CD4-positive, alpha-beta memory T cell (primary cell): ENCODE results near the gene AMOTL2. TPM values are rescaled to one million over a fixed set of nuclear protein-coding genes. Genes with fewer than 3 reads are reported as not detected.
A peak's percentile ranks its signal among the peaks of the same experiment; 100 is the strongest.

Experiments
- CTCF ChIA-PET: fragments of 350-600 bp; sonication (Branson Sonifier 250); formaldehyde crosslinking; loops from one replicate; lab custom pipeline; 2021; ENCODE audit warnings: inconsistent platforms; ENCODE audit not compliant: partially characterized antibody; lab: Charles Lee
- POLR2A ChIA-PET: fragments of 350-600 bp; sonication (Branson Sonifier 250); formaldehyde crosslinking; loops from one replicate; lab custom pipeline; 2021; ENCODE audit not compliant: partially characterized antibody; lab: Charles Lee
- DNase-seq, 5 donors: peaks; one replicate each; pipeline versions ENCODE4 v3.0.0 to v3.0.0-alpha.2; 2020 to 2022; ENCODE audit warnings: mixed read lengths in 1 of 5
- H3K27ac ChIP-seq: one replicate; pipeline ENCODE4 v1.7.0; 2013; ENCODE audit warnings: low read depth, low read length
- H3K27me3 ChIP-seq: 2 replicates; pipeline ENCODE4 v1.7.0; 2013; ENCODE audit warnings: mild to moderate bottlenecking, low read length, moderate library complexity; ENCODE audit not compliant: insufficient read depth
- H3K36me3 ChIP-seq: 2 replicates; pipeline ENCODE4 v1.7.0; 2013; ENCODE audit warnings: mild to moderate bottlenecking, low read length, moderate library complexity; ENCODE audit not compliant: insufficient read depth
- H3K4me1 ChIP-seq: 2 replicates; pipeline ENCODE4 v1.7.0; 2013; ENCODE audit warnings: mild to moderate bottlenecking, low read length, moderate library complexity; ENCODE audit not compliant: insufficient read depth
- H3K4me3 ChIP-seq, 2 donors: one replicate each; pipeline ENCODE4 v1.7.0; 2013; ENCODE audit warnings: low read length in 2 of 2, mild to moderate bottlenecking in 1 of 2
- H3K9me3 ChIP-seq, 2 donors: one replicate each; pipeline ENCODE4 v1.7.0; 2013; ENCODE audit warnings: low read length in 2 of 2, control low read depth in 1 of 2; ENCODE audit not compliant: control insufficient read depth in 1 of 2
- H3K27ac Mint-ChIP-seq, 7 donors: one replicate each; pipeline ENCODE4 v1.8.0; 2020 to 2021; ENCODE audit warnings: mixed read lengths in 7 of 7, mild to moderate bottlenecking in 6 of 7, inconsistent platforms in 3 of 7, moderate library complexity in 3 of 7
- H3K27me3 Mint-ChIP-seq, 2 donors: one replicate each; pipeline ENCODE4 v1.8.0; 2020 to 2021; ENCODE audit warnings: mixed read lengths in 2 of 2
- H3K36me3 Mint-ChIP-seq, 2 donors: one replicate each; pipeline ENCODE4 v1.8.0; 2020 to 2021; ENCODE audit warnings: mixed read lengths in 2 of 2, inconsistent platforms in 1 of 2, mild to moderate bottlenecking in 1 of 2
- H3K4me1 Mint-ChIP-seq, 4 donors: one replicate each; pipeline ENCODE4 v1.8.0; 2020 to 2021; ENCODE audit warnings: mixed read lengths in 4 of 4, mild to moderate bottlenecking in 1 of 4
- H3K4me3 Mint-ChIP-seq, 8 donors: one replicate each; pipeline ENCODE4 v1.8.0; 2020 to 2021; ENCODE audit warnings: mixed read lengths in 8 of 8, mild to moderate bottlenecking in 7 of 8, moderate library complexity in 6 of 8, inconsistent platforms in 3 of 8
- H3K9me3 Mint-ChIP-seq, 8 donors: one replicate each; pipeline ENCODE4 v1.8.0; 2020 to 2021; ENCODE audit warnings: mixed read lengths in 8 of 8, mild to moderate bottlenecking in 5 of 8, inconsistent platforms in 3 of 8, moderate library complexity in 1 of 8
- intact Hi-C: fragments of 100-400 bp; cut with micrococcal nuclease; formaldehyde crosslinking; loops from one replicate; pipeline ENCODE4 v1.15.1; 2023
- polyA plus RNA-seq, 2 donors: library from polyadenylated mRNA; unstranded; fragments of 300-500 nt; fragmentation: Illumina TruSeq; gene quantifications; one replicate each; pipeline ENCODE4 v1.2.3, GENCODE V29; 2021
- total RNA-seq, 2 experiments: library from RNA; stranded (reverse); gene quantifications; one replicate each; pipeline ENCODE4 v1.2.3, GENCODE V29; 2021

The AMOTL2 gene
- total and polyA plus RNA-seq, 4 experiments from 2014 or later = 0.23 to 0.48 TPM; not detected in 2

- Histone ChIP-seq H3K9me3 (no peaks in the 10 kb centered on the region), H3K4me3 (no peak overlapping the region), H3K36me3 (no peaks in the 10 kb centered on the region), H3K4me1 (peaks cover under 1% of the 10 kb centered on the region), H3K27me3 (peaks cover 4% of the 10 kb centered on the region), H3K27ac (no peak overlapping the region)
- intact Hi-C loops = no loop called here
- Mint-ChIP-seq H3K36me3 (no peaks in the 10 kb centered on the region), H3K27me3 (peaks cover 13 to 18% of the 10 kb centered on the region in 2 donors), H3K27ac (no peak overlapping the region), H3K4me1 (peaks cover 1 to 5% (median 4%) of the 10 kb centered on the region in 4 donors), H3K9me3 (peaks cover 0 to 1% (median 0%) of the 10 kb centered on the region in 8 donors), H3K4me3 (no peak overlapping the region)
- no peak for DNase-seq
- CTCF ChIA-PET = interaction anchor here (1.2 kb wide), 1 partner anchor 93 kb away, joined by 5 read pairs; no protein-coding TSS in a partner anchor
- POLR2A ChIA-PET = no interaction called here
Observed at GRCh38 chr3:134380249-134380648, 6.0 kb upstream of the AMOTL2 start.

DNA sequence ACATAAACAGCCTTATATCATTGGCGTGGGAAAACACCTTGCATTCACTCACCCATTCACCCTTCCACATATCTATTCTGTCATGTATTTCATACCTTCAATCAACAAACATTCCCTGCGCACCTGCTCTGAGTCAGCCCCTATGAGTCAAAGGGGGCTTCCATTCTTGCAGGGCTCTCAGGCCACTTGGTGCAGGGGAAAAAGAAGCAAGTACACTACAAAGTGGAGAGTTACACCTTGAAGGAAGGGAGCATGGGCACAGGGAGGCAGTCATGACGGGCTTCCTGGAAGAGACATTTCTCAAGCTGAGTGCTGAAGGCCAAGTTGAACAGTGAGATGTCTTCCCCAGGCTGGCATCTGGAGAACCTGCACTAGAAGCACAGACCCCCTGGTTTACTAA is 4.6 kb upstream of the AMOTL2 start:
- peaks cover 8 to 11% (median 10%) of the 10 kb centered on the region in 4 donors for H3K4me1 Mint-ChIP-seq
- ChIA-PET CTCF (interaction anchor here (2.4 to 5.2 kb wide), 2 partner anchors 15 to 71 kb away, joined by 12 to 24 read pairs; no protein-coding TSS in a partner anchor), POLR2A (interaction anchor here (0.7 kb wide), 1 partner anchor 167 kb away, joined by 3 read pairs; no protein-coding TSS in a partner anchor)
- H3K27me3 Mint-ChIP-seq = peaks cover 19 to 25% of the 10 kb centered on the region in 2 donors
- no peak for DNase-seq
- Histone ChIP-seq H3K4me3 (no peak overlapping the region), H3K4me1 (peaks cover 8% of the 10 kb centered on the region), H3K27me3 (peaks cover 10% of the 10 kb centered on the region), H3K9me3 (no peaks in the 10 kb centered on the region), H3K27ac (no peak overlapping the region), H3K36me3 (no peaks in the 10 kb centered on the region)
- intact Hi-C loops = loop anchor here (1.0 to 5.0 kb wide), 3 partner anchors 71 to 182 kb away; no protein-coding TSS in a partner anchor
- no peaks in the 10 kb centered on the region for H3K36me3 Mint-ChIP-seq
- no peak overlapping the region for H3K4me3 Mint-ChIP-seq
- peaks cover 0 to 1% (median 0%) of the 10 kb centered on the region in 8 donors for H3K9me3 Mint-ChIP-seq
- H3K27ac Mint-ChIP-seq = no peak overlapping the region

- Histone ChIP-seq H3K36me3 (no peaks in the 10 kb centered on the region), H3K4me1 (peaks cover 8% of the 10 kb centered on the region), H3K9me3 (no peaks in the 10 kb centered on the region), H3K27ac (no peak overlapping the region), H3K27me3 (peaks cover 10% of the 10 kb centered on the region), H3K4me3 (no peak overlapping the region)
- ChIA-PET CTCF (interaction anchor here (0.6 to 5.2 kb wide), 7 partner anchors 14 to 166 kb away, joined by 3 to 24 read pairs (median 8); no protein-coding TSS in a partner anchor), POLR2A (interaction anchor here (0.7 kb wide), 1 partner anchor 166 kb away, joined by 3 read pairs; no protein-coding TSS in a partner anchor)
- no peak overlapping the region for H3K4me3 Mint-ChIP-seq
- no peak overlapping the region for H3K27ac Mint-ChIP-seq
- peaks cover 19 to 25% of the 10 kb centered on the region in 2 donors for H3K27me3 Mint-ChIP-seq
- DNase-seq = peak in 4 of 5 donors; percentile 22 to 32 (median 30)
- peaks cover 0 to 1% (median 0%) of the 10 kb centered on the region in 8 donors for H3K9me3 Mint-ChIP-seq
- H3K4me1 Mint-ChIP-seq = peaks cover 8 to 11% (median 10%) of the 10 kb centered on the region in 4 donors
- intact Hi-C loops = loop anchor here (1.0 to 5.0 kb wide), 3 partner anchors 70 to 181 kb away; no protein-coding TSS in a partner anchor
- H3K36me3 Mint-ChIP-seq = no peaks in the 10 kb centered on the region
Observed at GRCh38 chr3:134378384-134378783, 4.1 kb upstream of the AMOTL2 start.

GRCh38 chr3:134377896-134378295 is 3.6 kb upstream of the AMOTL2 start:
- H3K27ac Mint-ChIP-seq = no peak overlapping the region
- H3K4me1 Mint-ChIP-seq = peaks cover 8 to 11% (median 10%) of the 10 kb centered on the region in 4 donors
- H3K4me3 Mint-ChIP-seq = no peak overlapping the region
- Histone ChIP-seq H3K27me3 (peaks cover 10% of the 10 kb centered on the region), H3K9me3 (no peaks in the 10 kb centered on the region), H3K36me3 (no peaks in the 10 kb centered on the region), H3K4me1 (peaks cover 8% of the 10 kb centered on the region), H3K4me3 (no peak overlapping the region), H3K27ac (no peak overlapping the region)
- DNase-seq = no peak
- intact Hi-C loops = loop anchor here (1.0 to 5.0 kb wide), 3 partner anchors 70 to 181 kb away; no protein-coding TSS in a partner anchor
- POLR2A ChIA-PET = no interaction called here
- H3K9me3 Mint-ChIP-seq = peaks cover 0 to 1% (median 0%) of the 10 kb centered on the region in 8 donors
- no peaks in the 10 kb centered on the region for H3K36me3 Mint-ChIP-seq
- CTCF ChIA-PET = interaction anchor here (0.6 to 5.2 kb wide), 7 partner anchors 14 to 166 kb away, joined by 3 to 24 read pairs (median 8); no protein-coding TSS in a partner anchor
- peaks cover 19 to 28% of the 10 kb centered on the region in 2 donors for H3K27me3 Mint-ChIP-seq

GRCh38 chr3:134376786-134377426 is 2.7 kb upstream of the AMOTL2 start:
- no peak overlapping the region for H3K27ac Mint-ChIP-seq
- H3K4me1 Mint-ChIP-seq = peaks cover 8 to 11% (median 10%) of the 10 kb centered on the region in 4 donors
- no peak for DNase-seq
- peak overlapping the region in 1 of 8 donors; percentile 87 for H3K4me3 Mint-ChIP-seq
- H3K9me3 Mint-ChIP-seq = no peaks in the 10 kb centered on the region
- peaks cover 21 to 29% of the 10 kb centered on the region in 2 donors for H3K27me3 Mint-ChIP-seq
- CTCF ChIA-PET = interaction anchor here (1.1 to 5.2 kb wide), 6 partner anchors 13 to 169 kb away, joined by 3 to 24 read pairs (median 7); no protein-coding TSS in a partner anchor
- H3K36me3 Mint-ChIP-seq = no peaks in the 10 kb centered on the region
- POLR2A ChIA-PET = no interaction called here
- peaks cover 10% of the 10 kb centered on the region for H3K27me3 ChIP-seq
- no peaks in the 10 kb centered on the region for H3K36me3 ChIP-seq
- peaks cover 8% of the 10 kb centered on the region for H3K4me1 ChIP-seq
- H3K27ac ChIP-seq = no peak overlapping the region
- intact Hi-C loops = loop anchor here (5.0 kb wide), 1 partner anchor 180 kb away; no protein-coding TSS in a partner anchor
- H3K9me3 ChIP-seq = no peaks in the 10 kb centered on the region
- no peak overlapping the region for H3K4me3 ChIP-seq

- peaks cover 8% of the 10 kb centered on the region for H3K4me1 ChIP-seq
- H3K4me3 Mint-ChIP-seq = peak overlapping the region in 1 of 8 donors; percentile 87
- peaks cover 19 to 29% of the 10 kb centered on the region in 2 donors for H3K27me3 Mint-ChIP-seq
- H3K9me3 ChIP-seq = no peaks in the 10 kb centered on the region
- DNase-seq = no peak
- no peaks in the 10 kb centered on the region for H3K36me3 ChIP-seq
- peaks cover 8 to 11% (median 10%) of the 10 kb centered on the region in 4 donors for H3K4me1 Mint-ChIP-seq
- H3K4me3 ChIP-seq = no peak overlapping the region
- H3K27ac ChIP-seq = no peak overlapping the region
- no peaks in the 10 kb centered on the region for H3K36me3 Mint-ChIP-seq
- ChIA-PET CTCF (interaction anchor here (1.1 to 5.2 kb wide), 3 partner anchors 68 to 168 kb away, joined by 3 to 24 read pairs (median 3); no protein-coding TSS in a partner anchor), POLR2A (no interaction called here)
- no peaks in the 10 kb centered on the region for H3K9me3 Mint-ChIP-seq
- peaks cover 10% of the 10 kb centered on the region for H3K27me3 ChIP-seq
- no peak overlapping the region for H3K27ac Mint-ChIP-seq
- intact Hi-C loops = loop anchor here (5.0 kb wide), 1 partner anchor 179 kb away; no protein-coding TSS in a partner anchor
Observed at GRCh38 chr3:134376385-134376765, 2.1 kb upstream of the AMOTL2 start.
